GM18868 (cell line): ENCODE measurements around the gene SLFNL1.

Experiments used
- ATAC-seq: cut with Tn5 transposase; IDR thresholded peaks from one replicate; pipeline ENCODE4 v1.9.1; 2021; ENCODE audit warnings: mild to moderate bottlenecking, moderate library complexity; ENCODE audit not compliant: unreplicated experiment

The SLFNL1 gene

GRCh38 chr1:41021526-41022308 is at the start of gene SLFNL1:
TSS of gene SLFNL1 (minus strand) at chr1:41021725. CDS start at chr1:41020660, 1,065 bp downstream.
- ATAC-seq: no peak

DNA sequence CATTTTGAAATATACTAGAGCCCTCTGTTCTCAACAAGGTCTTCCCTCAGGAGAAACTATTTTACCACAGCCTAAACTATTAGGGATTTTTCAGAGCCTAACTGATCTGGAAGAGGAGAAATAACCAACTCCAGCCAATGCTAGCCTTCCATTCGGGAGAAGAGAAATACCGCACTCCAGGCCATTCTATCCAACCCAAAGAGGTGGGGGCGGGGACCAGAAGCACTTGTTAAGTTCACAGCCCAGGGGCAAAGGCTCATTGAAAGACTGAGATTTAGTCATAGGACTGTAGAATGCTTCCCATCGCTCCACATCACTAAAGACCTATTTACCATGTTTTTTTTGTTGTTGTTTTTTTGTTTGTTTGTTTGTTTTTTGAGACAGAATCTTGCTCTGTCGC is 35.4 kb upstream of the SLFNL1 start:
- ATAC-seq: no peak

GRCh38 chr1:41053316-41053715 is 31.8 kb upstream of the SLFNL1 start:
- no peak for ATAC-seq

DNA sequence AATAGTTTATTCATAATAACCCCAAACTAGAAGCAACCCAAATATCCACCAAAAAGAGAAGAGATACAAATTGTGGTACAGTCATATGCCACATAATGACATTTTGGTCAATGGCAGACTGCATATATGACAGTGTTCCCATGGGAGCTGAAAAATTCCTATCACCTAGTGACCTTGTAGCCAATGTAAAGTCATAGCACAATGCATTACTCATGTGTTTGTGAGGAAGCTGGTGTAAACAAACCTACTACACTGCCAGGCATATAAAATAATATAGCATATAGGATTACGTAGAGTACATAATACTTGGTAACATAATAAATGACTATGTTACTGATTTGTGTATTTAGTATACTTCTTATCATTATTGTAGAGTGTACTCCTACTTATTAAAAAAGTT is 29.5 kb upstream of the SLFNL1 start:
- no peak for ATAC-seq

DNA sequence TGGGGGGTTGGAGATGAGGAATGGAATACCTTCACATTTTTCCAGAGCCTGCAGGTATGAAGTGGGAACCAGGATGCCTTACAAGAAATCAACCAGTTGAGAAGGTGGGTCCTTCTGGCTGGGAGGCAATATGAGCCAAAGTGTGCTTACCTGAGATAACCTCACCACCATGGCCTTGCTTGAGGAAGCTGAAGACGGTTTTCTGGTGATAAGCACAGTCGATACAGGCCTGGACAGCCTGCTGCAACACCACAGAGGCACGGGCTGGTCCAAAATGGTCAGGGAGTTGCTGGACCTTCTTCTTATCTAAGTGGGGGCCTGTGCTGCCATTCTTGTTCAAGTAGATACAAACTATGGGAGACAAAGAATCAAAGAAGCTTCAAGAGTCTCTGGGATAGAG is 27.0 kb upstream of the SLFNL1 start:
- no peak for ATAC-seq

DNA sequence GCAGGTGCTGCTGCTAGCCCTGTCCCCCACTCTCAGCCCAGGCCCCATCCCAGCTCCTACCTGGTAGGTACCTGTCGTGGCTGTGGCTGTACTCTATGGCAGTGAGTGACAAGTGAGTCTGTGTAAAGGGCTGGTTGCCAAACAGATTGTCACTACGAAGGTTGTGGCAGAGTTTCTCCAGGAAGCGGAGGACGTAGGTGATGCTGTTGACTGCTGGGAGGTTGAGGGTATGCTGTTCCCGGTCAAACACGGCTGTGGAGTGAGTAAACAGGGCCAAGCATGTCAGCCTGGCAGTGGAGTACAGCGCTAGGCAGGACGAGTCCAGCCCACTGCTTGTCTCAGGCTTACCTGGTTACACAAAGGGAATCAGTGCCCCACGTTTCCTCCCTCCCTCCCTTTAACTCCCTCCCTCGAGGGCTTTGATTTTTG is 24.8 kb upstream of the SLFNL1 start:
- ATAC-seq: no peak

DNA sequence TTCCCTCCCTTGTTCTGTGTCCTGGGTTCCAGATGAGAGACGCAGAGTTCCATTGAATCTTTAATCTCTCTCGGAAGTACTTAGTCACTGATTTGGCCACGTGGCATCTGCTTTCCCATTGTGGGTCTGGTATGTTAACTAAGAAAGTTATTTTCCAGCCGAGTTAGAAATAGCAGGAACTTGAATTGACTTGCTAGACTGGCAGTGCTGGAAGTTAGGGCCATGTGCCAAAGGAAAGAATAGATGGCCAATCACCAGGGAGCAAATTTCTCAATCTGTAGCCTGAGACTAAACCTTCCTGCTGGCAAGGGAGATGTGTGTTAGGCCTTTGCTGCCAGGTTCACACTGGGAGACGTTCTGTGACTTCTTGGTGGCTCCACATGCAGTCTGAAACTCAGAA is 24.2 kb upstream of the SLFNL1 start:
- no peak for ATAC-seq

GRCh38 chr1:41044187-41044586 is 22.7 kb upstream of the SLFNL1 start:
- ATAC-seq: no peak

DNA sequence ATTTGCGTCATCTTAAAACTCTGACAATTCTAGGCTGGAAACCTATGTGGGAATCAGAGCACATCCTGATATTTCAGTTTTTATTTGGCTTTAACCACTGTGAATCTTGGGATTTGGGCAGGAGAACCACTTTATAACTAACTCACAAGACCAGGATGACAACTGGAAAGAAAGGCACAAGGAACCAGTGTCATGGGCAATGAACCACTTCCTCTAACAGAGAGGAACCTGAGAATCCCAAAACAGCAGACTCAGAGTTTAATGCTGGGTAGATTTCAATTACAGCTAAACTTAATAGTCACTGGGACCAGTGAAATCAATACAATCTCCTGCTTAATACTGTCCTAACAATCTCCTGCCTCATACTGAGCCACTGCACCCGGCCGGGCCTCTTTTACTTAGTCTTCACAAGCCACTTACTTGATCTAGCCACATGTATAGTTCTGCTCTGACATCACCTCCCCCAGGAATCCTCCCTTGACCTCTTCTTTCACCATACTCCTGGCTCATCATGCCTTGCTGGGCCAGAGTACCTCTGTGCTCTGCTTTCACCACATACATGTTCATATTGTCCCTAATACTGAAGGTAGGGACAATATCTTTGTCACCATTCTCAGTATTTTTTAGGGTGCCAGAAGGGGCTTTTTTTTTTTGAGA is 20.2 kb upstream of the SLFNL1 start:
- no peak for ATAC-seq

DNA sequence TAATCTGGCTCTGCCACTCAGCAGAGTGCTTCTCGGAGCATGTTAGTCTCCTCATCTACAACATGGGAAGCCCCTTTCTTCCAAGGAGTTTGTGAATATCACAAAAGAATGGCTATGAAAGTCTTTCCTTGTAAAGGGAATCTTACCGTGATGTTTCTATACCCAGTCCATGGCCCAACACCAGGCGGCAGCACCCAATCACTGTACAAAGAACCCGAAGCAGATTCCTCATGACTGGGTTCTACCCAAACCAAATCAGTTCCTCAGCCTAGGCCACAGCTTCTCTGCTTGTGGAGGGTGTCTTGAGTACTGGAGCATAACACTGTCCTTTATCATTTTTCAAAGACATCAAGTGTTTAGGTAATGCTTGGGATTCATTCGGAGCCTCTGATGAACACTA is 16.6 kb upstream of the SLFNL1 start:
- no peak for ATAC-seq

DNA sequence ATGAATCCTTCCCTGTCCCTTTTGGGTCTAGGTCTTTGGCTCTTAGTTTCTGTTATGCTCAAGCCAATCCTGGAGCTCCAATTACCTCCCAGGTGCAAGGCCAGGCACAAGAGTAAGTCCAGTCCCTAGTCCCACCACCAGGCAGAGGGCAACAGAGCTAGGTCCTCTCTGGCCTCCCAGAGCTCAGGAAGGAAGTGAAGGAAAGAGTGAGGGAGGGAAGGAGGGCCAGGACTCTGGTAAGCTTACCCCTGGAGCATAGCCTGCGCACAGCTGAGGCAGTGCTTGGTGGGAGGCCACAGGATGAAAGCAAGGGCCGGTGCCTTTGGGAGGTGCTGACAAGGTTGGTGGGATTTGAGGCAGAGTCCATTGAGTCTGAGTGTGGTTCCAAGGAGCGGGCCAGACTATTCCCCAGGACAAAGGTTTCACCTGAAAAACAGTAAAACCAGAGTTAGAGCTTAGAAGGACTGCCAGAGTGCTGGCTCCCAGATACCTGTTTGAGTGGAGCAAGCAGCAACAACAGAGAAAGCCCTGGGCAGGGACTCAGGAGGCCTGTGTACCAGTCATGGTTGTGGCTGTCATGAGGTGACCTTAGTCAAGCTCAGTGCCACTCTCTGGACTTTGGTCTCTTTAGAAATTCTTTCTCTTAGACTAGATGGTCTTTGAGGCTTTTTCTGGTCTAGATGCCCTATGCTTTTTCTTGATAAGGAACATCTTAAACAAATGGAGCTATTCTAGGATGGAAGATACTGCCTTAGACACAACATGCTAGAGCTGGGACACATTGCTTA is 15.8 kb upstream of the SLFNL1 start:
- ATAC-seq: no peak

- ATAC-seq: no peak
These were observed 11.7 kb upstream of the SLFNL1 start for GRCh38 chr1:41033272-41033671.

- no peak for ATAC-seq
These were observed 10.6 kb upstream of the SLFNL1 start for GRCh38 chr1:41032147-41032546.

DNA sequence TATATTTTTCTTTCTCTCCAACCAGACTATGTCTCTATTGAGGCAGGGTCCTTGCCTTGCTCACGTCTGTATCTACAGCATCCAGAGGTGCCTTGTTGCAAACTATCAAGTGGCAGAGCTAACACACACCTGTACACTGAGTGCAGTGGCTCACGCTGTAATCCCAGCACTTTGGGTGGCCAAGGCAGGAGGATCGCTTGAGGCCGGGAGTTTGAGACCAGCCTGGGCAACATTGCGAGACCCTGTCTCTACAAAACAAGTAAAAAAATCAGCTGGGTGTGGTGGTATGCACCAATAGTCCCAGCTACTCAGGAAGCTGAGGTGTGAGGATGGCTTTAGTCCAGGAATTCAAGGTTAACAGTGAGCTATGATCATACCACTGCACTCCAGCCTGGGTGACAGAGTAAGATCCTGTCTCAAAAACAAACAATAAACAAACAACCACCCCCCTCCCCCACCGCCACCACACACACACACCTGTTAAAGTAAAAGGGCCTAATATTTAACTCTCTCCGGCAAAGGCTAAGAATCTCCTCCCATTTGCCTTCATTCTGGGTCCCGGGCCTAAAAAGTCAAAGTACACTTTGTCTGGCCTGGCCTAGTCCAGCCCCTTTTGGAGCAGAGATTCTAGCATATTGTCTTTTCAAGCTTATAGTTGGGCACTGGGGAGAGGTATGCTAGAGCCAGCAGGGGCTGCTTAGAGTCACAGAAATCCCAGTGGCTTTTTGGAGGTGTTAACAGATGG is 9.5 kb upstream of the SLFNL1 start:
- no peak for ATAC-seq

GRCh38 chr1:41028034-41028642 is 6.6 kb upstream of the SLFNL1 start:
- ATAC-seq: no peak

- ATAC-seq: no peak
These were observed 4.7 kb upstream of the SLFNL1 start for GRCh38 chr1:41025979-41026819.

GRCh38 chr1:41024953-41025352 is 3.4 kb upstream of the SLFNL1 start:
- ATAC-seq: no peak

DNA sequence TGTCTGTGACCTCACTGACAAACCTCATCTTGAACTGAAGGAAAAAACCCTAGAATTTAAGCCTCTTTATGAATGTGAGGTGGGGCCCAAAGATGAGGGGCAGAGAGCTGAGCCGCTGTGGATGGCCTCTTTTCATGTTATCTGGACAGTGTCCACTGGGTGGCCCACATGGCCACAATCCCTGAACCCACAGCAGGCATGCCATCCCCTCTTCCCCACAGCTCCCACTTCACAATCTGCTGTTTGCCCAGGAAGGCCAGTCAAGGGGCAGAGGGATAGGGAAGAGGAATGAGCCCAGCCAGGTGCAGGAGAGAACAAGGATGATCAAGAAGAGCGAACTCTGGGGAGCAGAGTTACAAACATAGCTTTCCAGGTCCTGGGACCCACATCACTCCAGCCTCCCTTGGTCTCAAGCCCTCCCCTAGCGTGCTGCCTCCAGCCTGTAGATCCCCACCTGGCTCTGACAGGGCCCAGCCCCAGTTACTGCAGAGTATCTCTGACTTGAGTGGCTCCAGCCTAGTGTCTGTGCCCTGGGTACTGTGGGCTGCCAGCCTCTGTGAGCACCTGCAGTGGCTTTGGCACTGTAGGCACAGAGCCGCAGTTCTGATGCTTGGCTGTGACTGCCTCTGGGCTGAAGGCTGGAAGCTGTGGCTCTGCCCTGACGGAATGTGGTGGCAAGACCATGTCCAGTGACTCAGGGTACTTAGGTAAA is 1.9 kb upstream of the SLFNL1 start:
- ATAC-seq: no peak

- ATAC-seq: no peak
These were observed 899 bp upstream of the SLFNL1 start for GRCh38 chr1:41022424-41022823.
